NCI-H510A treated with DMSO at 0.1 percent for 48 hours (cell line): Measurements from ENCODE around the gene RPL22L1.
"Not testable (repeated sequence)": the region's sequence is repeated elsewhere in the genome, so short reads cannot be mapped to it uniquely, and the experiment has no call there.

Experiments used
- DNase-seq: peaks from one replicate; lab custom pipeline; 2025; lab: John Stamatoyannopoulos, UW

The RPL22L1 gene

GRCh38 chr3:170869645-170870593 is at the start of gene RPL22L1:
RPL22L1 (minus strand) TSS chr3:170870195; CDS start chr3:170870167, 28 bp downstream.
- no peak for DNase-seq

- DNase-seq = no peak
Measured at GRCh38 chr3:170918715-170919114, 48.7 kb upstream of the RPL22L1 start.

- DNase-seq = no peak
Measured at GRCh38 chr3:170914690-170915089, 44.7 kb upstream of the RPL22L1 start.

- no peak for DNase-seq
Measured at GRCh38 chr3:170914212-170914611, 44.2 kb upstream of the RPL22L1 start.

GRCh38 chr3:170911051-170911450 is 41.1 kb upstream of the RPL22L1 start:
- no peak for DNase-seq

GRCh38 chr3:170910542-170910941 is 40.5 kb upstream of the RPL22L1 start:
- no peak for DNase-seq

- no peak for DNase-seq
Measured at GRCh38 chr3:170909129-170909903, 39.3 kb upstream of the RPL22L1 start.

GRCh38 chr3:170908235-170909116 is 38.5 kb upstream of the RPL22L1 start, which contains the start of gene EIF5A2:
EIF5A2 (minus strand) TSS chr3:170908637; CDS start chr3:170907806, 831 bp downstream.
- DNase-seq = peak; percentile 97

GRCh38 chr3:170907637-170908234 is 37.7 kb upstream of the RPL22L1 start:
- DNase-seq = no peak

- no peak for DNase-seq
Measured at GRCh38 chr3:170905862-170906261, 35.9 kb upstream of the RPL22L1 start.

- no peak for DNase-seq
Measured at GRCh38 chr3:170903123-170903522, 33.1 kb upstream of the RPL22L1 start.

- no peak for DNase-seq
Measured at GRCh38 chr3:170899455-170899854, 29.5 kb upstream of the RPL22L1 start.

- DNase-seq = no peak
Measured at GRCh38 chr3:170897978-170898377, 28.0 kb upstream of the RPL22L1 start.

- DNase-seq = not testable (repeated sequence)
Measured at GRCh38 chr3:170897199-170897598, 27.2 kb upstream of the RPL22L1 start.

GRCh38 chr3:170896781-170897180 is 26.8 kb upstream of the RPL22L1 start:
- DNase-seq = no peak

GRCh38 chr3:170896333-170896732 is 26.3 kb upstream of the RPL22L1 start:
- DNase-seq = not testable (repeated sequence)

GRCh38 chr3:170893895-170894294 is 23.9 kb upstream of the RPL22L1 start:
- no peak for DNase-seq

GRCh38 chr3:170889630-170890029 is 19.6 kb upstream of the RPL22L1 start:
- no peak for DNase-seq

- no peak for DNase-seq
Measured at GRCh38 chr3:170889132-170889531, 19.1 kb upstream of the RPL22L1 start.

- not testable (repeated sequence) for DNase-seq
Measured at GRCh38 chr3:170884109-170884930, 14.3 kb upstream of the RPL22L1 start.
